Activated gamma-delta T cell (primary cell): ENCODE results near the gene CDC25A.
A peak's percentile ranks its signal among the peaks of the same experiment; 100 is the strongest.

Experiments used
- DNase-seq: peaks from one replicate; lab custom pipeline; 2025; lab: John Stamatoyannopoulos, UW

The CDC25A gene

GRCh38 chr3:48194446-48195071 lies 6.3 kb upstream of the CDC25A start:
- no peak for DNase-seq

- no peak for DNase-seq
Observed at GRCh38 chr3:48190911-48191310, 2.7 kb upstream of the CDC25A start.

GRCh38 chr3:48189321-48189720 lies 1.1 kb upstream of the CDC25A start:
- no peak for DNase-seq

GRCh38 chr3:48187579-48188265 lies 495 bp downstream of the CDC25A start:
- DNase-seq, result peak; percentile 27

- DNase-seq, result no peak
Observed at GRCh38 chr3:48187301-48187578, 977 bp downstream of the CDC25A start.

GRCh38 chr3:48186631-48187300 lies 1.5 kb downstream of the CDC25A start:
- DNase-seq, result no peak

- DNase-seq, result no peak
Observed at GRCh38 chr3:48185129-48185528, 3.1 kb downstream of the CDC25A start.

GRCh38 chr3:48184299-48184698 lies 3.9 kb downstream of the CDC25A start:
- no peak for DNase-seq

- no peak for DNase-seq
Observed at GRCh38 chr3:48180531-48181253, 7.5 kb downstream of the CDC25A start.

- no peak for DNase-seq
Observed at GRCh38 chr3:48180021-48180420, 8.2 kb downstream of the CDC25A start.

- DNase-seq, result no peak
Observed at GRCh38 chr3:48178072-48178471, 10.1 kb downstream of the CDC25A start.

GRCh38 chr3:48157950-48158376 lies 30.3 kb downstream of the CDC25A start:
- DNase-seq, result no peak

- no peak for DNase-seq
Observed at GRCh38 chr3:48157202-48157840, 30.9 kb downstream of the CDC25A start.

GRCh38 chr3:48156163-48156562 lies 32.1 kb downstream of the CDC25A start:
- no peak for DNase-seq

GRCh38 chr3:48155122-48155521 lies 33.1 kb downstream of the CDC25A start:
- DNase-seq, result no peak

- DNase-seq, result no peak
Observed at GRCh38 chr3:48151807-48152427, 36.3 kb downstream of the CDC25A start.

GRCh38 chr3:48151058-48151806 lies 37.0 kb downstream of the CDC25A start:
- peak; percentile 6 for DNase-seq

GRCh38 chr3:48143992-48144391 lies 44.2 kb downstream of the CDC25A start:
- no peak for DNase-seq

GRCh38 chr3:48143567-48143966 lies 44.6 kb downstream of the CDC25A start:
- no peak for DNase-seq

GRCh38 chr3:48142316-48142870 lies 45.8 kb downstream of the CDC25A start:
- DNase-seq, result no peak
